ENCODE results near the gene CYP4F12.

CYP4F12 gene

DNA sequence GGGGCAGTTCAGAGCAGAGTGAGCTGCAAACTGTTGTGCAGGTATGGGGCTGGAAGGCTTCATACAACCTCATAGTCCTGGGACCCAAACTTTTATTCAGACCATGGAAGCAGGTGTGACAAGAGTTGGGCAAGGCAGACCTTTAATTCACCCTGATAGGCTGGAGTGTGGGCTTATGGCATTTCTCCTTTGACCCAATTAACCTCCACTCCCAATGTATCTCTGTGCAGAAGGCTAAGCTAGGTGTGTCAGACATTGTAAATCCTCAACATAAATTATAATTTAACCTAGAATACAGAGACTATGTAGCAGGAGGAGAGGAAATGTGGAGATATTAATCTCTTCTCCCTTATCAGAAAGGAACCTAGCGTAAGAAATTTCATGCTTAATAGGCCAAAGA lies 42.8 kb downstream of the CYP4F12 start:
- DNase-seq, result no peak

- DNase-seq, result no peak
Observed at GRCh38 chr19:15717809-15718208, 44.9 kb downstream of the CYP4F12 start.

DNA sequence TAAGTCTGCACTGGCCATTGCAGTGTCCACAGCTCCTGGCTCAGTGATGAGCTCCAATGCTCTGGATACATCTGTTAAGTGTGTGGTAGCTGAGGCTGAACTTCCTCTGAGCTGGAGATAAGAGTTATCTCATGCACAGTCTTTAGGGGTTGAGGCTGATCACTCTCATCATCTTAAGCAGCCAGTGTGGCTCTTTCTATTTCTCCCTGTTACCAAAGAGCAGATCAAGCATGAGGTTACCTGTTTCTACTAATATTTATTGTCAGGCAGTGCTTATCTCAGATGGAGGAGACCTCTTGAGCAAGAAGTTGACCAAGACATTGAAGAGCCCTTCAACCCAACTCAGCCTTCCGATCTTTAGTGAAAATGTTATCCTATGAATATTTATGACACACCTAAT lies 48.4 kb downstream of the CYP4F12 start:
- no peak for DNase-seq

GRCh38 chr19:15722956-15723355 lies 50.1 kb downstream of the CYP4F12 start:
- DNase-seq, result no peak

GRCh38 chr19:15727724-15728123 lies 54.8 kb downstream of the CYP4F12 start, which contains the start of gene OR10H2:
Gene OR10H2 (plus strand): TSS chr19:15728024. CDS start chr19:15728044, 20 bp downstream.
- DNase-seq, result no peak

DNA sequence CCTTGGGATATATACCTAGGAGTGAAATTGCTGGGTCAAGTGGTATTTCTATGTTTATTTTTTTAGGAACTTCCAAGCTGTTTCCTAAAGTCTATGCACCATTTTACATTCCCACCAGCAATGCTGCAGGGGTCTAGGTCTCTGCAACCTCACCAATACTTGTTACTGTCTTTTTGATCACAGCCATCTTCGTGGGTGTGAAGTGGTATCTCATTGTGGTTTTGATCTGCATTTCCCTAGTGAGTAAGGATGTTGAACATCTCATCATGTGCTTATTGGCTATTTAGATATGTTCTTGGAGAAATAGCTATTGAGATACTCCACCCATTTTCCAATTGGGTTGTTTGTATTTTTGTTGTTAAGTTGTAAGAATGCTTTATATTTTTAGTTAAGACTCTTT lies 57.7 kb downstream of the CYP4F12 start:
- no peak for DNase-seq

- no peak for DNase-seq
Observed at GRCh38 chr19:15732388-15732787, 59.5 kb downstream of the CYP4F12 start.

DNA sequence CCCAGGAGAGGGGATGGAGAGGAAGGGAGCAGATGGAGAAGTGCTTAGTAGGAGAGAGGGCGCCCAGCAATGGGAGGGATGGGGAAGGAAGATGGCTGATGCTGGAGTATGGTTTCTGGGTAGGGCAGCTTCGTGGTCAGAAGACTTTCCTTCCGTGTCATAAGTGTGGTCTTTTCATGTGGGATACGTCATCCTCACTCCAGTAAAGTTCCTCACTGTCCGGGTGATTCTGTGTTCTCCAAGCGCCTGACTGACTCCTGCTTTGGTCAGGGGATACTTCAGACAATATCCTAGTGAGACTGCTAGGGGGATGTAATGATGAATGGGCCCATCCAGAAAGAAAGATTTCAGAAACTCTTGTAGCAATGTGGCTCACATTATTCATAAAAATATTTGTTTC lies 61.0 kb downstream of the CYP4F12 start:
- DNase-seq, result no peak

- no peak for DNase-seq
Observed at GRCh38 chr19:15737722-15738121, 64.8 kb downstream of the CYP4F12 start, which contains the start of gene OR10H3. Gene OR10H3 (plus strand): TSS chr19:15737985. CDS start chr19:15741393, 3,408 bp downstream.

DNA sequence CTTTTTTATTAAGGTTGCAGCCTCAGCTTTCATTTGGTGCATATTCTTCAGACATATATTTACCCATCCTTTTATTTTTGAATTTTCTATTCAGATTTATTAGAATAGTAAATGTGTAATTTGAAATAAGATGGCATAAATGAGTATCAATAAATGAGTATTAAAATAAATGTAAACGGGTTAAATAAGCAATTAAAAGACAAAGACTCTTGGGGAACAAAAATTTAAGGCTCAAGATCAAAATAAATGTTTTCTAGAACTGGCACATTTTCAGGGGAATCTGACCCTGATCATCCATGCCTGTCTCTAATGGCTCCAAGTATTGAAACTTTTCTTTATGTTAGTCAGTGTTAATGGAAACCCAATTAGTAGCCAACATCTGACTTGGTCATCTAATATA lies 67.9 kb downstream of the CYP4F12 start:
- DNase-seq, result no peak

All from T-helper 1 cell (primary cell).